DND-41 (cell line): ENCODE results near the gene RAE1.

ENCODE experiments used
- CTCF ChIP-seq: IDR thresholded peaks from 2 replicates; pipeline ENCODE4 v1.5.1; 2012; ENCODE audit warnings: borderline replicate concordance, low read length, moderate library complexity, mild to moderate bottlenecking; ENCODE audit not compliant: poor library complexity, severe bottlenecking; ENCODE audit errors: extremely low read depth
- EZH2 ChIP-seq: IDR thresholded peaks from 3 replicates; pipeline ENCODE4 v1.6.1; 2012; ENCODE audit warnings: borderline replicate concordance, low read depth, mild to moderate bottlenecking, moderate library complexity, low read length, inconsistent platforms; ENCODE audit not compliant: severe bottlenecking

- no peak for TF ChIP-seq CTCF
- no peak for TF ChIP-seq EZH2
These were observed 31.5 kb upstream of the RAE1 start for GRCh38 chr20:57319584-57319983.
